ENCODE data around the gene RAPGEF2.
"Not testable (repeated sequence)": the region's sequence is repeated elsewhere in the genome, so short reads cannot be mapped to it uniquely, and the experiment has no call there.

DNA sequence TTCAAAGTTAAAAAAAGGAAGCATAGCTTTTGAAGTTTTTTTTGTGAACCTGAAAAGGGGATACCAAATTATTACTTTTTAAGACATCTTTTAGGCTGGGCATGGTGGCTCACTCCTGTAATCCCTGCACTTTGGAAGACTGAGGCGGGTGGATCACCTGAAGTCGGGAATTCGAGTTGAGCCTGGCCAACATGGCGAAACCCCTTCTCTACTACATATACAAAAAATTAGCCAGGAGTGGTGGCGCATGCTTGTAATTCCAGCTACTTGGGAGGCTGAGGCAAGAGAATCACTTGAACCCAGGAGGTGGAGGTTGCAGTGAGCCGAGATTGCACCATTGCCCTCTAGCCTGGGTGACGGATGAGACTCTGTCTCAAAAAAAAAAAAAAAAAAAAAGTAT lies 10.5 kb downstream of the RAPGEF2 start:
- TF ChIP-seq POLR2A (IDR thresholded peaks at IDR 0.05), result not testable (repeated sequence)
- TF ChIP-seq, protein P1, sequence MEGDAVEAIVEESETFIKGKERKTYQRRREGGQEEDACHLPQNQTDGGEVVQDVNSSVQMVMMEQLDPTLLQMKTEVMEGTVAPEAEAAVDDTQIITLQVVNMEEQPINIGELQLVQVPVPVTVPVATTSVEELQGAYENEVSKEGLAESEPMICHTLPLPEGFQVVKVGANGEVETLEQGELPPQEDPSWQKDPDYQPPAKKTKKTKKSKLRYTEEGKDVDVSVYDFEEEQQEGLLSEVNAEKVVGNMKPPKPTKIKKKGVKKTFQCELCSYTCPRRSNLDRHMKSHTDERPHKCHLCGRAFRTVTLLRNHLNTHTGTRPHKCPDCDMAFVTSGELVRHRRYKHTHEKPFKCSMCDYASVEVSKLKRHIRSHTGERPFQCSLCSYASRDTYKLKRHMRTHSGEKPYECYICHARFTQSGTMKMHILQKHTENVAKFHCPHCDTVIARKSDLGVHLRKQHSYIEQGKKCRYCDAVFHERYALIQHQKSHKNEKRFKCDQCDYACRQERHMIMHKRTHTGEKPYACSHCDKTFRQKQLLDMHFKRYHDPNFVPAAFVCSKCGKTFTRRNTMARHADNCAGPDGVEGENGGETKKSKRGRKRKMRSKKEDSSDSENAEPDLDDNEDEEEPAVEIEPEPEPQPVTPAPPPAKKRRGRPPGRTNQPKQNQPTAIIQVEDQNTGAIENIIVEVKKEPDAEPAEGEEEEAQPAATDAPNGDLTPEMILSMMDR (IDR thresholded peaks at IDR 0.05), result not testable (repeated sequence)

Data from stomach (tissue), 4 donors.